ENCODE data around the gene COL23A1.

GRCh38 chr5:178222292-178222691, 367.9 kb downstream of the COL23A1 start:
- no peak for TF ChIP-seq ZNF329 (CRISPR knock-in tag; IDR thresholded peaks at IDR 0.05; ENCODE audit: low read depth)
- no peak for TF ChIP-seq MAZ (IDR thresholded peaks at IDR 0.05; ENCODE audit: borderline replicate concordance, low read depth, low read length)
- TF ChIP-seq MAZ (CRISPR knock-in tag; IDR thresholded peaks at IDR 0.05; ENCODE audit: low read depth) = no peak
- no peak for TF ChIP-seq ZBTB26 (CRISPR knock-in tag; IDR thresholded peaks at IDR 0.05; ENCODE audit: borderline replicate concordance)
- no peak for TF ChIP-seq ELF1 (CRISPR knock-in tag; IDR thresholded peaks at IDR 0.05)
- TF ChIP-seq ZNF207 (IDR thresholded peaks at IDR 0.05; ENCODE audit: borderline replicate concordance) = no peak
- TF ChIP-seq SETDB1 (CRISPR knock-in tag; IDR thresholded peaks at IDR 0.05; ENCODE audit: borderline replicate concordance) = no peak
- no peak for TF ChIP-seq EZH2 (conservative IDR thresholded peaks at IDR 0.05; ENCODE audit: low read depth, low read length)
- no peak for TF ChIP-seq HNF4G (IDR thresholded peaks at IDR 0.05; ENCODE audit: borderline replicate concordance, low read depth, low read length)
- no peak for TF ChIP-seq HNF4G (CRISPR knock-in tag; IDR thresholded peaks at IDR 0.05; ENCODE audit: borderline replicate concordance, low read depth)
- no peak for TF ChIP-seq MAFK (conservative IDR thresholded peaks at IDR 0.05 in 1 of 2, IDR thresholded peaks at IDR 0.05 in 1 of 2; ENCODE audit: low read length in 2 of 2)
- TF ChIP-seq CTCF (CRISPR knock-in tag; IDR thresholded peaks at IDR 0.05) = no peak
- TF ChIP-seq POLR2AphosphoS5 (IDR thresholded peaks at IDR 0.05; ENCODE audit: low read depth, low read length) = no peak
- no peak for TF ChIP-seq ZNF331 (CRISPR knock-in tag; IDR thresholded peaks at IDR 0.05)
